VCaP (cell line): ENCODE data around the gene CLASP1.
"Not testable (repeated sequence)": the region's sequence is repeated elsewhere in the genome, so short reads cannot be mapped to it uniquely, and the experiment has no call there.

Experiments used
- H3K27ac ChIP-seq: fragments of 450-650 bp; 2 replicates; pipeline ENCODE4 v1.5.1; 2017
- CTCF ChIP-seq: fragments of 450-650 bp; conservative IDR thresholded peaks from 2 replicates; pipeline ENCODE4 v1.5.1; 2017; ENCODE audit warnings: mild to moderate bottlenecking, moderate library complexity

CLASP1 gene

GRCh38 chr2:121483021-121483420 lies 166.2 kb downstream of the CLASP1 start:
- no peak for TF ChIP-seq CTCF
- no peak overlapping the region for H3K27ac ChIP-seq

- TF ChIP-seq CTCF: no peak
- no peak overlapping the region for H3K27ac ChIP-seq
Observed at GRCh38 chr2:121480826-121481225, 168.4 kb downstream of the CLASP1 start.

- 0 out of 2 replicates have a peak overlapping the region, but pooled peaks have one; percentile 5 for H3K27ac ChIP-seq
- peak; percentile 39; the same call in 1 of the 2 replicates for TF ChIP-seq CTCF
Observed at GRCh38 chr2:121479882-121480522, 169.3 kb downstream of the CLASP1 start.

- H3K27ac ChIP-seq: no peak overlapping the region
- no peak for TF ChIP-seq CTCF
Observed at GRCh38 chr2:121478996-121479745, 170.1 kb downstream of the CLASP1 start.

- not testable (repeated sequence) for H3K27ac ChIP-seq
Observed at GRCh38 chr2:121478358-121478995, 170.8 kb downstream of the CLASP1 start.

- TF ChIP-seq CTCF: no peak
- no peak overlapping the region for H3K27ac ChIP-seq
Observed at GRCh38 chr2:121476684-121477083, 172.6 kb downstream of the CLASP1 start.

- TF ChIP-seq CTCF: no peak
- H3K27ac ChIP-seq: no peak overlapping the region
Observed at GRCh38 chr2:121475811-121476571, 173.3 kb downstream of the CLASP1 start.
